NCI-H1694 (cell line): Measurements from ENCODE around the gene MYL9.
"Not testable (repeated sequence)": the region's sequence is repeated elsewhere in the genome, so short reads cannot be mapped to it uniquely, and the experiment has no call there.

Source experiments
- DNase-seq: peaks from one replicate; lab custom pipeline; 2025; lab: John Stamatoyannopoulos, UW

MYL9 gene

GRCh38 chr20:36549942-36550789, 8.8 kb downstream of the MYL9 start:
- no peak for DNase-seq

GRCh38 chr20:36550790-36551299, 9.5 kb downstream of the MYL9 start:
- no peak for DNase-seq

- DNase-seq: no peak
Measured at GRCh38 chr20:36555248-36555647, 13.9 kb downstream of the MYL9 start.

GRCh38 chr20:36562724-36563123, 21.4 kb downstream of the MYL9 start:
- DNase-seq: no peak

GRCh38 chr20:36563374-36563773, 22.1 kb downstream of the MYL9 start:
- no peak for DNase-seq

- DNase-seq: not testable (repeated sequence)
Measured at GRCh38 chr20:36564078-36564725, 22.9 kb downstream of the MYL9 start.

- not testable (repeated sequence) for DNase-seq
Measured at GRCh38 chr20:36564726-36565121, 23.4 kb downstream of the MYL9 start.

GRCh38 chr20:36565520-36565919, 24.2 kb downstream of the MYL9 start:
- no peak for DNase-seq

- DNase-seq: no peak
Measured at GRCh38 chr20:36569847-36570429, 28.6 kb downstream of the MYL9 start.

GRCh38 chr20:36571564-36572504, 30.5 kb downstream of the MYL9 start:
- DNase-seq: no peak

GRCh38 chr20:36572701-36573102, 31.4 kb downstream of the MYL9 start:
- DNase-seq: no peak

GRCh38 chr20:36573103-36573797, 31.9 kb downstream of the MYL9 start, which contains the start of gene TGIF2:
Gene TGIF2, plus strand, starts transcription at chr20:36573597. Its CDS starts 5,178 bp downstream, at chr20:36578775.
- DNase-seq: no peak

GRCh38 chr20:36573798-36574365, 32.6 kb downstream of the MYL9 start:
- no peak for DNase-seq

GRCh38 chr20:36574366-36575135, 33.2 kb downstream of the MYL9 start:
- DNase-seq: no peak

- DNase-seq: no peak
Measured at GRCh38 chr20:36576081-36576445, 34.7 kb downstream of the MYL9 start.

GRCh38 chr20:36578356-36579041, 37.2 kb downstream of the MYL9 start:
- DNase-seq: no peak

GRCh38 chr20:36579996-36580545, 38.8 kb downstream of the MYL9 start:
- DNase-seq: no peak

- no peak for DNase-seq
Measured at GRCh38 chr20:36582322-36582721, 41.0 kb downstream of the MYL9 start.

- DNase-seq: no peak
Measured at GRCh38 chr20:36582821-36583220, 41.5 kb downstream of the MYL9 start.
